ENCODE measurements around the gene PRKG1. TPM values are rescaled to one million over a fixed set of nuclear protein-coding genes. Genes with fewer than 3 reads are reported as not detected.
A peak's percentile ranks its signal among the peaks of the same experiment; 100 is the strongest.

Gene PRKG1
- total and polyA plus RNA-seq, 2 of the 8 experiments (the other 6 are each of a cell fraction or from before 2014, with no cell fraction given), result 4.2 to 15.2 TPM

GRCh38 chr10:52135101-52135500 is 1060.8 kb downstream of the PRKG1 start:
- Histone ChIP-seq H3K4me2 (ENCODE audit: insufficient read depth in 1 of 2, low read depth in 2 of 2, low read length in 2 of 2) (no peak overlapping the region), H3K36me3 (ENCODE audit: control insufficient read depth in 2 of 4, insufficient read depth in 4 of 4, low read length in 3 of 4) (no peaks in the 10 kb centered on the region), H2BK20ac (ENCODE audit: low read length) (no peak overlapping the region), H3K23me2 (ENCODE audit: low read depth, low read length) (no peaks in the 10 kb centered on the region), H3K18ac (ENCODE audit: extremely low read depth, low read length) (no peak overlapping the region), H4K5ac (ENCODE audit: insufficient read length, low read depth, low read length) (no peak overlapping the region), H3K9me3 (ENCODE audit: insufficient read depth in 2 of 2, low read depth in 1 of 2, low read length in 1 of 2) (no peaks in the 10 kb centered on the region), H3K23ac (ENCODE audit: insufficient read length) (no peak overlapping the region), H2BK12ac (ENCODE audit: low read depth, low read length) (no peak overlapping the region), H3K4ac (replicated peaks; ENCODE audit: insufficient read length, low read depth, low read length) (no peak overlapping the region), H2AFZ (ENCODE audit: low read length) (no peak overlapping the region), H4K20me1 (replicated peaks in 1 of 2; ENCODE audit: control insufficient read depth in 1 of 2, insufficient read depth in 2 of 2, low read length in 2 of 2) (no peaks in the 10 kb centered on the region), H3K27ac (ENCODE audit: low read depth, low read length) (no peak overlapping the region), H3K79me2 (ENCODE audit: control insufficient read depth in 1 of 2, insufficient read depth in 2 of 2, low read length in 2 of 2) (no peaks in the 10 kb centered on the region), H4K8ac (ENCODE audit: extremely low read depth, insufficient read depth, low read length) (no peak overlapping the region), H3K4me1 (replicated peaks in 1 of 4; ENCODE audit: control insufficient read depth in 3 of 4, insufficient read depth in 4 of 4, low read length in 3 of 4) (no peaks in the 10 kb centered on the region), H3K9ac (replicated peaks in 1 of 4; ENCODE audit: extremely low read depth in 1 of 4, low read depth in 3 of 4, low read length in 3 of 4) (no peak overlapping the region), H2BK120ac (replicated peaks; ENCODE audit: low read depth, low read length) (no peak overlapping the region), H3K4me3 (ENCODE audit: extremely low read depth in 1 of 4, insufficient read depth in 2 of 4, low read depth in 3 of 4, low read length in 4 of 4) (no peak overlapping the region), H3K79me1 (ENCODE audit: low read depth, low read length) (no peaks in the 10 kb centered on the region), H2BK15ac (ENCODE audit: low read length) (no peak overlapping the region), H2AK5ac (ENCODE audit: low read depth, low read length) (no peak overlapping the region), H4K91ac (replicated peaks; ENCODE audit: insufficient read length, low read length) (no peak overlapping the region), H3K56ac (replicated peaks; ENCODE audit: insufficient read length, low read depth, low read length) (no peak overlapping the region), H3K27me3 (replicated peaks in 1 of 4; ENCODE audit: control insufficient read depth in 3 of 4, extremely low read depth in 1 of 4, insufficient read depth in 3 of 4, low read length in 3 of 4) (peaks cover 0 to 1% (median 0%) of the 10 kb centered on the region in 4 experiments; a peak in 1 of 7 replicates), H3K14ac (ENCODE audit: insufficient read length) (no peak overlapping the region), H2BK5ac (ENCODE audit: low read depth, low read length) (no peak overlapping the region)
- ChIA-PET POLR2A (ENCODE audit: partially characterized antibody) (interaction anchor here (1.0 kb wide), 1 partner anchor 105 kb away, joined by 3 read pairs; no protein-coding TSS in a partner anchor), CTCF (ENCODE audit: partially characterized antibody) (no interaction called here)
- DNase-seq (ENCODE audit: low read depth in 1 of 2, low spot score in 2 of 2) (no peak), FAIRE-seq (peak; percentile 60)
- 76 to 100% methylated on average over 1 to 2 of the region's 2 CpGs for WGBS, 2 experiments (ENCODE audit: extremely low coverage in 1 of 2, insufficient coverage in 1 of 2, insufficient read length in 1 of 2, insufficient replicate concordance in 2 of 2, low coverage in 1 of 2, low lambda C conversion rate in 2 of 2, missing lambda C conversion rate in 1 of 2)
- TF ChIP-seq SP4 (IDR thresholded peaks at IDR 0.05; ENCODE audit: low read length) (no peak), BACH1 (IDR thresholded peaks at IDR 0.05; ENCODE audit: low read length) (no peak), BCL11A (IDR thresholded peaks at IDR 0.05; ENCODE audit: low read depth in 2 of 2, low read length in 2 of 2) (no peak), RXRA (IDR thresholded peaks at IDR 0.05; ENCODE audit: insufficient read depth, low read depth, low read length) (no peak), RAD21 (IDR thresholded peaks at IDR 0.05 in 1 of 2, conservative IDR thresholded peaks at IDR 0.05 in 1 of 2; ENCODE audit: low read depth in 2 of 2, low read length in 2 of 2) (no peak), RBBP5 (IDR thresholded peaks at IDR 0.05; ENCODE audit: borderline replicate concordance, low read depth, low read length) (no peak), GABPA (IDR thresholded peaks at IDR 0.05; ENCODE audit: borderline replicate concordance, insufficient read depth, low read length) (no peak), HDAC6 (IDR thresholded peaks at IDR 0.05; ENCODE audit: low read depth, low read length) (no peak), NRF1 (IDR thresholded peaks at IDR 0.05; ENCODE audit: low read depth, low read length) (no peak), SP2 (IDR thresholded peaks at IDR 0.05; ENCODE audit: low read length) (no peak), CBX8 (IDR thresholded peaks at IDR 0.05; ENCODE audit: borderline replicate concordance, low read depth, low read length) (no peak), CTBP2 (IDR thresholded peaks at IDR 0.05; ENCODE audit: borderline replicate concordance, insufficient read depth, insufficient read length, low read length) (no peak), FOSL1 (IDR thresholded peaks at IDR 0.05; ENCODE audit: insufficient read depth, low read depth, low read length) (no peak), CBX5 (IDR thresholded peaks at IDR 0.05; ENCODE audit: low read depth, low read length) (no peak), NANOG (IDR thresholded peaks at IDR 0.05; ENCODE audit: insufficient read depth, low read depth, low read length, poor library complexity, severe bottlenecking) (no peak)

Measured in H1 (cell line).